Skeletal muscle cell (primary cell): ENCODE data around the gene ATP6V0E2.

Source experiments
- DNase-seq: peaks from one replicate; pipeline ENCODE4 v3.0.0-alpha.2; 2010; ENCODE audit warnings: low read depth
- H3K4me3 ChIP-seq: 2 replicates; pipeline ENCODE4 v1.5.1; 2011; ENCODE audit warnings: low read depth, mild to moderate bottlenecking, control low read depth, low read length, moderate library complexity

Gene ATP6V0E2

GRCh38 chr7:149838224-149838991 lies 35.4 kb upstream of the ATP6V0E2 start, which contains the start of gene ZNF862:
ZNF862 (plus strand) TSS chr7:149838375; CDS start chr7:149838612, 237 bp downstream.
- peak; percentile 94 for DNase-seq
- H3K4me3 ChIP-seq = peak within 1 kb of the TSS; percentile 82

GRCh38 chr7:149838992-149839408 lies 34.8 kb upstream of the ATP6V0E2 start:
- DNase-seq = no peak
- peak overlapping the region; percentile 82 for H3K4me3 ChIP-seq

GRCh38 chr7:149839933-149840332 lies 33.8 kb upstream of the ATP6V0E2 start:
- no peak overlapping the region for H3K4me3 ChIP-seq
- DNase-seq = no peak

- no peak for DNase-seq
- no peak overlapping the region for H3K4me3 ChIP-seq
These were observed 30.2 kb upstream of the ATP6V0E2 start for GRCh38 chr7:149843566-149843965.

- no peak overlapping the region for H3K4me3 ChIP-seq
- no peak for DNase-seq
These were observed 29.3 kb upstream of the ATP6V0E2 start for GRCh38 chr7:149844445-149844844.

- DNase-seq = no peak
These were observed 28.4 kb upstream of the ATP6V0E2 start for GRCh38 chr7:149845257-149845980.

GRCh38 chr7:149846021-149846420 lies 27.7 kb upstream of the ATP6V0E2 start:
- no peak for DNase-seq

More at GRCh38 chr7:149845257-149845980, 28.4 kb upstream of the ATP6V0E2 start:
- H3K4me3 ChIP-seq = no peak overlapping the region

GRCh38 chr7:149846436-149847046 lies 27.2 kb upstream of the ATP6V0E2 start:
- DNase-seq = no peak
- no peak overlapping the region for H3K4me3 ChIP-seq

More at GRCh38 chr7:149846021-149846420, 27.7 kb upstream of the ATP6V0E2 start:
- no peak overlapping the region for H3K4me3 ChIP-seq

- H3K4me3 ChIP-seq = no peak overlapping the region
- no peak for DNase-seq
These were observed 24.6 kb upstream of the ATP6V0E2 start for GRCh38 chr7:149849174-149849573.

- no peak overlapping the region for H3K4me3 ChIP-seq
- no peak for DNase-seq
These were observed 23.7 kb upstream of the ATP6V0E2 start for GRCh38 chr7:149850007-149850594.

GRCh38 chr7:149850716-149851115 lies 23.1 kb upstream of the ATP6V0E2 start:
- no peak for DNase-seq
- H3K4me3 ChIP-seq = no peak overlapping the region

GRCh38 chr7:149851449-149851848 lies 22.3 kb upstream of the ATP6V0E2 start:
- no peak overlapping the region for H3K4me3 ChIP-seq
- DNase-seq = no peak

GRCh38 chr7:149853157-149853556 lies 20.6 kb upstream of the ATP6V0E2 start:
- no peak for DNase-seq
- H3K4me3 ChIP-seq = no peak overlapping the region

- DNase-seq = no peak
- no peak overlapping the region for H3K4me3 ChIP-seq
These were observed 19.0 kb upstream of the ATP6V0E2 start for GRCh38 chr7:149854611-149855360.

- DNase-seq = peak; percentile 77
- H3K4me3 ChIP-seq = no peak overlapping the region
These were observed 18.1 kb upstream of the ATP6V0E2 start for GRCh38 chr7:149855361-149856305.

- no peak overlapping the region for H3K4me3 ChIP-seq
- DNase-seq = no peak
These were observed 17.2 kb upstream of the ATP6V0E2 start for GRCh38 chr7:149856583-149856982.

GRCh38 chr7:149859369-149859768 lies 14.4 kb upstream of the ATP6V0E2 start:
- H3K4me3 ChIP-seq = no peak overlapping the region
- DNase-seq = no peak

GRCh38 chr7:149859876-149860275 lies 13.9 kb upstream of the ATP6V0E2 start:
- DNase-seq = no peak
- H3K4me3 ChIP-seq = no peak overlapping the region
